Small intestine (tissue), 16 donors: ENCODE results near the gene KRTAP2-1. TPM values are rescaled to one million over a fixed set of nuclear protein-coding genes. Genes with fewer than 3 reads are reported as not detected.
"Not testable (repeated sequence)": the region's sequence is repeated elsewhere in the genome, so short reads cannot be mapped to it uniquely, and the experiment has no call there.

Source experiments
- DNase-seq, 2 donors: peaks; one replicate each; pipeline versions ENCODE4 v3.0.0 to v3.0.0-alpha.2; 2013
- FAIRE-seq: peaks from 2 replicates; lab custom pipeline; 2012; peaks lifted over from hg19 to GRCh38; lab: Jason Lieb, UNC
- H3K27ac ChIP-seq, 3 donors: one replicate each; pipeline ENCODE4 v1.5.1; 2013; ENCODE audit warnings: low read length in 2 of 3, mild to moderate bottlenecking in 2 of 3, control low read depth in 1 of 3, inconsistent platforms in 1 of 3, low read depth in 1 of 3, moderate library complexity in 1 of 3
- H3K27me3 ChIP-seq, 3 donors: one replicate each; pipeline ENCODE4 v1.6.1; 2013; ENCODE audit warnings: low read length in 3 of 3, inconsistent platforms in 1 of 3; ENCODE audit not compliant: control insufficient read depth in 3 of 3, insufficient read depth in 3 of 3
- H3K36me3 ChIP-seq, 3 donors: one replicate each; pipeline ENCODE4 v1.6.1; 2013; ENCODE audit warnings: low read length in 3 of 3, inconsistent platforms in 1 of 3, low read depth in 1 of 3, mild to moderate bottlenecking in 1 of 3, moderate library complexity in 1 of 3; ENCODE audit not compliant: control insufficient read depth in 3 of 3, insufficient read depth in 2 of 3
- H3K4me1 ChIP-seq, 3 donors: one replicate each; pipeline ENCODE4 v1.6.1; 2013; ENCODE audit warnings: low read length in 2 of 3, inconsistent platforms in 1 of 3, low read depth in 1 of 3, mild to moderate bottlenecking in 1 of 3, moderate library complexity in 1 of 3; ENCODE audit not compliant: control insufficient read depth in 3 of 3, insufficient read depth in 2 of 3
- H3K4me3 ChIP-seq, 3 donors: one replicate each; pipeline ENCODE4 v1.5.1; 2013; ENCODE audit warnings: low read length in 3 of 3, control low read depth in 1 of 3, inconsistent platforms in 1 of 3, low read depth in 1 of 3, mild to moderate bottlenecking in 1 of 3, moderate library complexity in 1 of 3
- H3K9me3 ChIP-seq, 2 donors: one replicate each; pipeline ENCODE4 v1.6.1; 2013; ENCODE audit warnings: low read depth in 1 of 2, low read length in 1 of 2; ENCODE audit not compliant: control insufficient read depth in 2 of 2, insufficient read depth in 1 of 2
- WGBS, 3 donors: extraction: QIAGEN DNeasy Blood & Tissue Kit; methylation state at CpG; one replicate each; pipeline ENCODE4 v1.1.7; 2013; 5-methylcytosine and 5-hydroxymethylcytosine counted together
- long read RNA-seq, 10 donors: transcript quantifications; one replicate each; lab custom pipeline, GENCODE V29; 2026
- polyA plus RNA-seq, 4 donors: library from polyadenylated mRNA; stranded (reverse) in 3 of 4; unstranded in 1 of 4; fragments of 200-250 nt in 3 of 4; fragments of 120-200 nt in 1 of 4; gene quantifications; one replicate each; pipeline versions ENCODE4 v1.2.1 to v1.2.3, GENCODE V29; 2013
- donor health status: healthy with polysubstance abuse.
- donor health status: control.
- donor health status: control.
- donor health status: Bipolar disorder and iron deficiency.
- donor health status: healthy.

Gene KRTAP2-1
- polyA plus RNA-seq: not detected
- long read RNA-seq, donor 1: 0 reads
- long read RNA-seq, donor 2: 0 reads
- long read RNA-seq, donor 3: 0 reads
- long read RNA-seq, donor 4: 0 reads
- long read RNA-seq, donor 5: 0 reads
- long read RNA-seq, donor 6: 0 reads
- long read RNA-seq, donor 7: 0 reads
- long read RNA-seq, donor 8: 0 reads
- long read RNA-seq, donor 9: 0 reads
- long read RNA-seq, donor 10: 0 reads

GRCh38 chr17:41046735-41047465 lies at the start of gene KRTAP2-1:
TSS of gene KRTAP2-1 (minus strand) at chr17:41047316. CDS start at chr17:41047267, 49 bp downstream.
- not testable (repeated sequence) for FAIRE-seq, H3K9me3 ChIP-seq, H3K36me3 ChIP-seq, H3K4me3 ChIP-seq, H3K27ac ChIP-seq, H3K4me1 ChIP-seq, DNase-seq
- peaks cover 0 to 10% (median 9%) of the 10 kb centered on the region in 3 donors for H3K27me3 ChIP-seq
- WGBS, 3 donors: 51 to 66% (median 52%) methylated on average over 7 to 10 of the region's 33 CpGs

GRCh38 chr17:41096055-41096454 lies 48.9 kb upstream of the KRTAP2-1 start:
- FAIRE-seq (no peak), DNase-seq (no peak)
- no peaks in the 10 kb centered on the region for H3K4me1 ChIP-seq
- H3K36me3 ChIP-seq: no peaks in the 10 kb centered on the region
- 85 to 91% (median 86%) methylated on average over 7 of the region's 7 CpGs for WGBS, 3 donors
- H3K9me3 ChIP-seq: no peaks in the 10 kb centered on the region
- no peak overlapping the region for H3K27ac ChIP-seq
- H3K4me3 ChIP-seq: no peak overlapping the region
- H3K27me3 ChIP-seq: peaks cover 0 to 7% (median 2%) of the 10 kb centered on the region in 3 donors

- H3K27ac ChIP-seq, DNase-seq, H3K9me3 ChIP-seq, H3K36me3 ChIP-seq, H3K4me1 ChIP-seq, H3K27me3 ChIP-seq, H3K4me3 ChIP-seq, FAIRE-seq: not testable (repeated sequence)
- 55 to 78% (median 62%) methylated on average over 4 of the region's 4 CpGs for WGBS, 3 donors
These were observed 41.7 kb upstream of the KRTAP2-1 start for GRCh38 chr17:41088760-41089352.

GRCh38 chr17:41084100-41084856 lies 37.2 kb upstream of the KRTAP2-1 start, which contains the start of gene KRTAP4-7:
TSS of gene KRTAP4-7 (plus strand) at chr17:41084150. CDS start at chr17:41084207, 57 bp downstream.
- H3K36me3 ChIP-seq, H3K4me1 ChIP-seq, H3K27me3 ChIP-seq, H3K4me3 ChIP-seq, H3K27ac ChIP-seq, H3K9me3 ChIP-seq, DNase-seq, FAIRE-seq: not testable (repeated sequence)
- 66 to 80% (median 78%) methylated on average over 9 to 14 of the region's 14 CpGs for WGBS, 3 donors

- H3K27me3 ChIP-seq, H3K27ac ChIP-seq, FAIRE-seq, H3K4me3 ChIP-seq, H3K9me3 ChIP-seq, H3K36me3 ChIP-seq, DNase-seq, H3K4me1 ChIP-seq: not testable (repeated sequence)
- 59 to 79% (median 73%) methylated on average over 2 of the region's 2 CpGs for WGBS, 3 donors
These were observed 36.3 kb upstream of the KRTAP2-1 start for GRCh38 chr17:41083427-41083826.

- DNase-seq (no peak), FAIRE-seq (no peak)
- Histone ChIP-seq H3K27ac (no peak overlapping the region), H3K27me3 (peaks cover 0 to 3% (median 2%) of the 10 kb centered on the region in 3 donors), H3K9me3 (no peaks in the 10 kb centered on the region), H3K36me3 (no peaks in the 10 kb centered on the region), H3K4me3 (no peak overlapping the region), H3K4me1 (no peaks in the 10 kb centered on the region)
- 41 to 62% (median 55%) methylated on average over 4 of the region's 4 CpGs for WGBS, 3 donors
These were observed 35.5 kb upstream of the KRTAP2-1 start for GRCh38 chr17:41082626-41083025.

GRCh38 chr17:41076788-41077187 lies 29.7 kb upstream of the KRTAP2-1 start:
- no peaks in the 10 kb centered on the region for H3K36me3 ChIP-seq
- no peak for DNase-seq
- H3K4me3 ChIP-seq: no peak overlapping the region
- no peaks in the 10 kb centered on the region for H3K9me3 ChIP-seq
- H3K4me1 ChIP-seq: no peaks in the 10 kb centered on the region
- H3K27ac ChIP-seq: no peak overlapping the region
- no peak for FAIRE-seq
- H3K27me3 ChIP-seq: peaks cover 0 to 3% (median 3%) of the 10 kb centered on the region in 3 donors

- H3K9me3 ChIP-seq: no peaks in the 10 kb centered on the region
- no peak overlapping the region for H3K4me3 ChIP-seq
- H3K4me1 ChIP-seq: no peaks in the 10 kb centered on the region
- WGBS, 3 donors: 88 to 93% (median 89%) methylated on average over 2 of the region's 2 CpGs
- H3K36me3 ChIP-seq: no peaks in the 10 kb centered on the region
- DNase-seq: no peak
- peaks cover 0 to 3% (median 0%) of the 10 kb centered on the region in 3 donors for H3K27me3 ChIP-seq
- no peak for FAIRE-seq
- H3K27ac ChIP-seq: no peak overlapping the region
These were observed 26.6 kb upstream of the KRTAP2-1 start for GRCh38 chr17:41073676-41074075.
